ENCODE data around the gene BPIFB1.

The BPIFB1 gene

GRCh38 chr20:33310327-33310899, 27.4 kb downstream of the BPIFB1 start:
- Histone ChIP-seq H2AFZ (ENCODE audit: low read depth, low read length) (no peak overlapping the region), H3K27me3 (ENCODE audit: low read depth, low read length) (peaks cover 7% of the 10 kb centered on the region; the same call in 1 of the 2 replicates)
- TF ChIP-seq EZH2phosphoT487 (IDR thresholded peaks at IDR 0.05; ENCODE audit: low read depth) (no peak), CTCF (IDR thresholded peaks at IDR 0.05; ENCODE audit: low read depth, low read length) (no peak)

GRCh38 chr20:33311011-33311410, 28.0 kb downstream of the BPIFB1 start:
- H3K36me3 ChIP-seq (replicated peaks; ENCODE audit: low read depth, low read length), result no peaks in the 10 kb centered on the region
- H3K27ac ChIP-seq (ENCODE audit: low read length), result no peak overlapping the region
- no peaks in the 10 kb centered on the region for H4K20me1 ChIP-seq (ENCODE audit: insufficient read depth, low read length)
- TF ChIP-seq EZH2phosphoT487 (IDR thresholded peaks at IDR 0.05; ENCODE audit: low read depth) (no peak), CTCF (IDR thresholded peaks at IDR 0.05; ENCODE audit: low read depth, low read length) (no peak)
- no peak overlapping the region for H3K4me2 ChIP-seq (ENCODE audit: low read length)
- H3K79me2 ChIP-seq (ENCODE audit: low read length), result no peaks in the 10 kb centered on the region
- no peak overlapping the region for H3K4me3 ChIP-seq (ENCODE audit: low read length)
- H3K9me3 ChIP-seq (ENCODE audit: insufficient read depth, low read length), result no peaks in the 10 kb centered on the region
- no peaks in the 10 kb centered on the region for H3K4me1 ChIP-seq (ENCODE audit: low read length)
- no peak overlapping the region for H3K9ac ChIP-seq (ENCODE audit: low read length)
- no peak overlapping the region for H2AFZ ChIP-seq (ENCODE audit: low read depth, low read length)
- peaks cover 6% of the 10 kb centered on the region; the same call in 1 of the 2 replicates for H3K27me3 ChIP-seq (ENCODE audit: low read depth, low read length)

More at GRCh38 chr20:33310327-33310899, 27.4 kb downstream of the BPIFB1 start:
- Histone ChIP-seq H3K4me1 (ENCODE audit: low read length) (peaks cover 3% of the 10 kb centered on the region; the same call in 1 of the 2 replicates), H3K9me3 (ENCODE audit: insufficient read depth, low read length) (no peaks in the 10 kb centered on the region), H3K79me2 (ENCODE audit: low read length) (no peaks in the 10 kb centered on the region), H4K20me1 (ENCODE audit: insufficient read depth, low read length) (no peaks in the 10 kb centered on the region), H3K4me2 (ENCODE audit: low read length) (no peak overlapping the region), H3K27ac (ENCODE audit: low read length) (no peak overlapping the region), H3K4me3 (ENCODE audit: low read length) (no peak overlapping the region), H3K9ac (ENCODE audit: low read length) (no peak overlapping the region), H3K36me3 (replicated peaks; ENCODE audit: low read depth, low read length) (no peaks in the 10 kb centered on the region)

GRCh38 chr20:33311996-33312395, 29.0 kb downstream of the BPIFB1 start:
- no peak overlapping the region for H3K27ac ChIP-seq (ENCODE audit: low read length)
- no peak overlapping the region for H3K9ac ChIP-seq (ENCODE audit: low read length)
- H3K27me3 ChIP-seq (ENCODE audit: low read depth, low read length), result 0 out of 2 replicates have a peak, but pooled peaks cover 2% of the 10 kb centered on the region
- H2AFZ ChIP-seq (ENCODE audit: low read depth, low read length), result no peak overlapping the region
- no peaks in the 10 kb centered on the region for H3K36me3 ChIP-seq (replicated peaks; ENCODE audit: low read depth, low read length)
- H3K4me1 ChIP-seq (ENCODE audit: low read length), result no peaks in the 10 kb centered on the region
- H3K4me2 ChIP-seq (ENCODE audit: low read length), result no peak overlapping the region
- no peaks in the 10 kb centered on the region for H4K20me1 ChIP-seq (ENCODE audit: insufficient read depth, low read length)
- no peak overlapping the region for H3K4me3 ChIP-seq (ENCODE audit: low read length)
- H3K79me2 ChIP-seq (ENCODE audit: low read length), result no peaks in the 10 kb centered on the region
- no peak for TF ChIP-seq EZH2phosphoT487 (IDR thresholded peaks at IDR 0.05; ENCODE audit: low read depth)
- no peak for TF ChIP-seq CTCF (IDR thresholded peaks at IDR 0.05; ENCODE audit: low read depth, low read length)
- no peaks in the 10 kb centered on the region for H3K9me3 ChIP-seq (ENCODE audit: insufficient read depth, low read length)

GRCh38 chr20:33312583-33312982, 29.6 kb downstream of the BPIFB1 start:
- no peaks in the 10 kb centered on the region for H4K20me1 ChIP-seq (ENCODE audit: insufficient read depth, low read length)
- H3K4me1 ChIP-seq (ENCODE audit: low read length), result no peaks in the 10 kb centered on the region
- no peak overlapping the region for H3K4me2 ChIP-seq (ENCODE audit: low read length)
- no peak overlapping the region for H2AFZ ChIP-seq (ENCODE audit: low read depth, low read length)
- H3K27ac ChIP-seq (ENCODE audit: low read length), result no peak overlapping the region
- TF ChIP-seq CTCF (IDR thresholded peaks at IDR 0.05; ENCODE audit: low read depth, low read length) (no peak), EZH2phosphoT487 (IDR thresholded peaks at IDR 0.05; ENCODE audit: low read depth) (no peak)
- H3K36me3 ChIP-seq (replicated peaks; ENCODE audit: low read depth, low read length), result no peaks in the 10 kb centered on the region
- no peak overlapping the region for H3K9ac ChIP-seq (ENCODE audit: low read length)
- no peaks in the 10 kb centered on the region for H3K9me3 ChIP-seq (ENCODE audit: insufficient read depth, low read length)
- H3K79me2 ChIP-seq (ENCODE audit: low read length), result no peaks in the 10 kb centered on the region
- peaks cover 4% of the 10 kb centered on the region; the same call in 1 of the 2 replicates for H3K27me3 ChIP-seq (ENCODE audit: low read depth, low read length)
- no peak overlapping the region for H3K4me3 ChIP-seq (ENCODE audit: low read length)

Measured in OCI-LY3 (cell line).